IPS-15b (cell line): ENCODE measurements around the gene DLEC1.
"Not testable (repeated sequence)": the region's sequence is repeated elsewhere in the genome, so short reads cannot be mapped to it uniquely, and the experiment has no call there.

Source experiments
- H3K27me3 ChIP-seq: one replicate; pipeline ENCODE4 v1.6.1; 2013; ENCODE audit warnings: low read length; ENCODE audit not compliant: control insufficient read depth, insufficient read depth
- H3K36me3 ChIP-seq: one replicate; pipeline ENCODE4 v1.6.1; 2013; ENCODE audit warnings: low read length; ENCODE audit not compliant: control insufficient read depth, insufficient read depth
- H3K4me1 ChIP-seq: one replicate; pipeline ENCODE4 v1.6.1; 2013; ENCODE audit warnings: mild to moderate bottlenecking, low read length; ENCODE audit not compliant: control insufficient read depth, insufficient read depth
- H3K4me3 ChIP-seq: one replicate; pipeline ENCODE4 v1.5.1; 2013; ENCODE audit warnings: low read depth, low read length
- H3K9ac ChIP-seq: one replicate; pipeline ENCODE4 v1.6.1; 2013; ENCODE audit warnings: low read depth, mild to moderate bottlenecking, low read length
- H3K9me3 ChIP-seq: one replicate; pipeline ENCODE4 v1.6.1; 2013; ENCODE audit warnings: mild to moderate bottlenecking, low read length; ENCODE audit not compliant: control insufficient read depth, insufficient read depth

Gene DLEC1

DNA sequence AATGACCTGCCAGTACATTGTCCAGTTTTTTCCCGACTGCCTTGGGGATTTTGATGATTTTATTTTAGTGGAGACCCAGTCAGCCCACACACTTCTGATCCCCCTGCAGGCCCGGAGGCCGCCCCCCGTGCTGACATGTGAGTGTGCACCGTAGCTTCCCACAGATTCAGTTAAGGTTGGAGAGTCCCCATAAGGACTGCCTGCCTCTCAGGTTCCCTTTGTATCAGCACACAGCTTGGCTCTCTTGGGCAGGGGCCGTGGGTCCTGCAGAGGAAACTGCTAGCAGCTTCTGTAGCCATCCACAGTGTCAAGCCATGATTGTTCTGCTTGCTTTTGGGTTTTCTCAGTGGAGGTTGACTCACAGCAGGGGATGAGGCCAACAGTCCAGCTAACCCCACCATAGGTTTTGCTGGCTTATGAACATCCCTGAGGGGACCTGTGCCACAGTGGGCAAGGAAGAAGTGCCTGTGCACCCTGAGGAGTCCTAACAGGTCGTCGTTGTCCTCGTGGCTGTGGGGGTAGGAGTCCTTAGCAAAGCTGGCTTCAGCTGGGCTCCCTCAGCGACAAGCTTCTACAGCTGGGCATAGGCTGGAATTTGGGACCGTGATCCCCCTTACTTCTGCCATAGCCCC, 46.4 kb downstream of the DLEC1 start:
- Histone ChIP-seq H3K36me3 (no peaks in the 10 kb centered on the region), H3K4me1 (no peaks in the 10 kb centered on the region), H3K9ac (no peak overlapping the region), H3K9me3 (peaks cover 3% of the 10 kb centered on the region), H3K27me3 (no peaks in the 10 kb centered on the region), H3K4me3 (no peak overlapping the region)

DNA sequence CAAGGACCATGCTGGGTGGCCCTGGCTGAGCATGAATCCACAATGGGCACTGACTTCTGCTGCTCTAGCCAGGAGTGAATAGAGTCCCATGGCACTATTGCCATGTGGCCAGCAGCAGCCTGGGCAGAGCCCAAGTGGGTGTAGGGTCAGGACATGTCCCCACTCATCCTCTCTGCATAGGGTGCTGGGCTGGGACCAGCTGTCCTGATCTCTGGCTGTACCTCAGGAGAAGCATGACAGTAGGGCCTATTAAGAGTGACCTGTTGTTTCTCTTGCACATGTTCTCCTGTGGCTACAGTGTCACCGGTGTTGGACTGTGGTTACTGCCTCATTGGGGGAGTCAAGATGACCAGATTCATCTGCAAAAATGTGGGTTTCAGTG, 46.9 kb downstream of the DLEC1 start:
- Histone ChIP-seq H3K9ac (no peak overlapping the region), H3K27me3 (no peaks in the 10 kb centered on the region), H3K36me3 (no peaks in the 10 kb centered on the region), H3K4me3 (no peak overlapping the region), H3K4me1 (no peaks in the 10 kb centered on the region), H3K9me3 (peaks cover 3% of the 10 kb centered on the region)

DNA sequence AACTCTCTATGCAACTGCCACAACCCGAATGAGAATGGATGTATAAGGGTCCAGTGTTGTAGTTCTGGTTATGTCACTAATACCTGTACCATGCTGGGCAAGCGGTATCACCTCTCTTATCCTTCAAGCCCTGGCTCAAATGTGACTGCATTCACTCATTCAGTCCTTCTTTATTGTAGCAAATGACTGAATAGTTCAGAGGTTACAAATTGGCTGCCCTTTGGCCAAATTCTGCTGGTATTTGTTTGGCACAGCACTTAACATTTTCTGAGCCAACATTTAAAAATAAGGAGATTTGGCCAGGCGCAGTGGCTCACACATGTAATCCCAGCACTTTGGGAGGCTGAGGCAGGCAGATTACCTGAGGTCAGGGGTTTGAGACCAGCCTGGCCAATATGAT, 47.5 kb downstream of the DLEC1 start:
- no peaks in the 10 kb centered on the region for H3K27me3 ChIP-seq
- H3K9me3 ChIP-seq, result peaks cover 3% of the 10 kb centered on the region
- no peak overlapping the region for H3K4me3 ChIP-seq

DNA sequence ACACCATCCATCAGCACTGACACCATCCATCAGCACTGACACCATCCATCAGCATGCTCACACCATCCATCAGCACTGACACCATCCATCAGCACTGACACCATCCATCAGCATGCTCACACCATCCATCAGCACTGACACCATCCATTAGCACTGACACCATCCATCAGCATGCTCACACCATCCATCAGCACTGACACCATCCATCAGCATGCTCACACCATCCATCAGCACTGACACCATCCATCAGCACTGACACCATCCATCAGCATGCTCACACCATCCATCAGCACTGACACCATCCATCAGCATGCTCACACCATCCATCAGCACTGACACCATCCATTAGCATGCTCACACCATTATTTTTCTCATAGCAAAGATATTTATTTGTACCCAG, 48.3 kb downstream of the DLEC1 start:
- H3K36me3 ChIP-seq, H3K4me3 ChIP-seq, H3K9me3 ChIP-seq, H3K9ac ChIP-seq, H3K27me3 ChIP-seq, H3K4me1 ChIP-seq: not testable (repeated sequence)

More for the DNA sequence above, 47.5 kb downstream of the DLEC1 start:
- H3K9ac ChIP-seq, result no peak overlapping the region
- no peaks in the 10 kb centered on the region for H3K4me1 ChIP-seq
- no peaks in the 10 kb centered on the region for H3K36me3 ChIP-seq

DNA sequence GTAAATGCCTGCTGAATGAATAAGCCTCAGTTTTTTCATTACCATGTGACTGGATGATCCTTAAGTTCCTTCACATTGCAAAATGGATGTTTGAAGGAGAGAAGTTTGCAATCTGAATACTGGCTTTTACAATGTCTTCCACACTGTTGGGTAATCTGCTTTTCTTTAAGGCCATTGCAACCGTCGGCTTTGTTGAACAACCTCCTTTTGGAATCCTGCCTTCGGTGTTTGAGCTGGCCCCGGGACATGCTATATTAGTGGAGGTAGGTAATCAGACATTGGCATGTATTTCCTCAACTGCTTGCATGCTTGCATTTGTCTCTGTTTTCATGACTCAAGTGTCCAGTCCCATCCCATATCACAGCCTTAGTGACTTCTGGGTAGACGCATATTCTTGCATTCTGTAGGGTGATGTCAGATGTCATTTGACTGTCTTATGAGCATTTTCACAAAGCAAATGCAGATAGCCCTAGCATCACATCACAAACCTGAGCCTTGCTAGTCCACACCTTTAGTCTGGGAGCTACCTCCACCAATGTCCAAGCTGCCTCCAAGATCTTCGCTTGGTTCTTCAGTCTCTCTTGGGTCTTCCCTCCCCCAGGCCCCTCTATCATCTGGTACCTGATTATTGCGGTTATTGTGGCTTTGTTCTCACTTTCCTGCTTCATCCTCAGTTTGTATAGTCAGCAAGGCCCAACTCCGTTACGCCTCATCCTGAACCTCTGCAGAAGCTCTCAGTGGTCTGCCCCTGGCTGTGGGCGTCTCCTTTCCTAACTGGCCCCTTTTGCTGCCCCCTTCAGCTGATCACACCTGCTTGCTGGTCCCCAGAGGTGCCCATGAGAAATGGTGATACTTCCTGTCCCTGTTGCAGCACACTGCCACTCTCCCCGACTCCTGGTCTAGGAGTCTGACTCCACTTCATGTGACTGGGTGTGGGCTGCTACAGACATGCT, 49.4 kb downstream of the DLEC1 start:
- no peaks in the 10 kb centered on the region for H3K4me1 ChIP-seq
- no peak overlapping the region for H3K4me3 ChIP-seq
- no peaks in the 10 kb centered on the region for H3K27me3 ChIP-seq
- H3K9ac ChIP-seq, result no peak overlapping the region
- H3K36me3 ChIP-seq, result no peaks in the 10 kb centered on the region
- peaks cover 3% of the 10 kb centered on the region for H3K9me3 ChIP-seq

DNA sequence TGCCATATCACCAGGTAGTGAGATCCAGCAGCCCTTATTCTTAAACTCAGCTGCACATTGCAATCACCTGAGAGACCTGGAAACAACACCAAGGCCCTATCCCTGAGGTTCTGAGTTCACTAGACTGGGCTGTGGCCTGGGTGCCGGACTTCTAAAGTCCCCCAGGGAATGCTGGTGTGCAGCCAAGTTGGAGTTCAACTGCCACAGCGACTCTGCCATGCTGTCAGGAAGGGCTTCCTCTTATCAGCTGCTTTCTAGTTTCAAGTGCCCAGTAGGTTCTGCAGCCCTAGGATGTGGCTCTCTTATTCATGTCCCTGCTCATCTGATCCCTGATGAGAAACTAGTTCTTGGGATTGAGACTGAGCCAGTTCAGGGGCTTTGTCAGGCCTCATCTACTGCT, 50.2 kb downstream of the DLEC1 start:
- Histone ChIP-seq H3K4me1 (no peaks in the 10 kb centered on the region), H3K4me3 (no peak overlapping the region), H3K9ac (no peak overlapping the region), H3K36me3 (no peaks in the 10 kb centered on the region), H3K9me3 (peaks cover under 1% of the 10 kb centered on the region), H3K27me3 (no peaks in the 10 kb centered on the region)

DNA sequence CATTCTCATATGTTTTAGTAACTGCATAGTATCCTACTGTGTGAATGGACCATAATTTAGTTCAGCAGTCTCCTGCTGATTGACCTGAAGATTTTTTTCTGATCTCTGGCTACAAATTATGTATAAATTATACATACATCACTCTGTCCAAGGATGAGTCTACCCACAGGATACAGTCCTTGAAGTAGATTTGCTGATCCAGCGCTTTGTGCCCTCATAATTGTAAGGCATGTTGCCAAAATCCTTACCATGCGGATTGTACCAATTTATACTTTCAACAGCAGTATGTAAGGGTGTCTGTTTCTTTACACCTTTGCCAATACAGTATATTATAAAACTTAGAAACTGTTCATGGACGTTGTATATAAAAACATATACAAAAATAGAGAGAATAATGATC, 51.4 kb downstream of the DLEC1 start:
- no peak overlapping the region for H3K9ac ChIP-seq
- H3K4me1 ChIP-seq, result no peaks in the 10 kb centered on the region
- H3K4me3 ChIP-seq, result no peak overlapping the region
- no peaks in the 10 kb centered on the region for H3K27me3 ChIP-seq
- no peaks in the 10 kb centered on the region for H3K9me3 ChIP-seq
- no peaks in the 10 kb centered on the region for H3K36me3 ChIP-seq

DNA sequence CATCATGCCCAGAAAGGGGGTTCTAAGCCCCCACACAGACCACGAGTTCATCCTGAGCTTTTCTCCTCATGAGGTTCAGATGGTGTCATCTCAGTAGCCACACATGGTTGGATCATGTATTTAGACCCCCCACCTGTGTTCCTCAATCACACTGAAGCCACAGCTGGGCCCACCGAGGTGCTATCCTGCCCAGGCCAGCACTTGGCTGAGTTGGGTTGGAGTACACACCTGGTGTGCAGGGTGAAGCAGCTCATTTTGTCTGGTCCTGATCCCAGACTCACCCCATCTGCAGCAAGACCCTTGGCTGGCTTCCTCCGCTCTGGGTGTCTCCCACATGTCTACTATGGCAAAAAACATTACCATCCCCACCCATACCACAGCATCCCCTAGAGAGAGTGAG, 56.0 kb downstream of the DLEC1 start:
- Histone ChIP-seq H3K36me3 (no peaks in the 10 kb centered on the region), H3K4me3 (no peak overlapping the region), H3K4me1 (peaks cover 9% of the 10 kb centered on the region), H3K9me3 (no peaks in the 10 kb centered on the region), H3K27me3 (no peaks in the 10 kb centered on the region), H3K9ac (no peak overlapping the region)

DNA sequence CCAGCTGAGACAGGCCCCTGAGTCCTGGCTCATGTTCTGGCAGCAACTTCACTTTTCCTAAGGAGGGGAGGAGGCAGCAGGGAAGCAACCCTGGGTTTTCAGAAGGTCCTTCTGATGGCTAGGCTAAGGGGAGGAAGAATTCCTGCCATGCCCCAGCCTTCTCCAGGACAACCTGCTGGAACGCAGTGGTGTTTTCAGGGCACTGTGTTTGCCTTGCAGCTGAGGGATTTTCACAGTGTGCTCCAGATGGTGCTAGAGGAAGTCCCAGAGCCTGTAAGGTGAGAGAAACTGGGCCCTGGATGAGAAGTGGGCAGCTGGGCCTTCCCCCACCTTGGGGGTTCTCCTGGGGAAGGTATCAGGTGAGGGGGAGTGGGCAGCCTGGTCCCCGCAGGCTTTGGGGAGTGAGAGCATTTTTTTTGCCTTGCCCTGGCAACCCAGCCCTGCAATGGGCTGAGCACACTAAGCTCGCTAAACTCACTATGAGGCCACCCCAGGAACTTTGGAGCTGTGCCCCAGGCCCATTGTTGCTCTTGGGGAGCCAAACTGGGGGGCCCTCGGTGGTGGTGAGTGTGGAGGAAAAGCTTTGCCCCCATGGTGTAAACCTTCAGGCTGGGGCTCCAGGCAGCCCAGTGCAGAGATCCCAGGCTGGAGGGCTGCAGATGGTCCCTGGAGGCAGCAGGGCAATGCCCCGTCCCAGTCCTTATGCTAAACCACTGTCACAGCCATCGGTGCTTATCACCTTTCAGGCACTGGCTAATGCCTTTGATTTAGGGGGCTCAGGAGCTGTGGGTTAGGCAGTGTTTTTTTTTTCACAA, 56.9 kb downstream of the DLEC1 start:
- Histone ChIP-seq H3K4me1 (peaks cover 9% of the 10 kb centered on the region), H3K9ac (no peak overlapping the region)

DNA sequence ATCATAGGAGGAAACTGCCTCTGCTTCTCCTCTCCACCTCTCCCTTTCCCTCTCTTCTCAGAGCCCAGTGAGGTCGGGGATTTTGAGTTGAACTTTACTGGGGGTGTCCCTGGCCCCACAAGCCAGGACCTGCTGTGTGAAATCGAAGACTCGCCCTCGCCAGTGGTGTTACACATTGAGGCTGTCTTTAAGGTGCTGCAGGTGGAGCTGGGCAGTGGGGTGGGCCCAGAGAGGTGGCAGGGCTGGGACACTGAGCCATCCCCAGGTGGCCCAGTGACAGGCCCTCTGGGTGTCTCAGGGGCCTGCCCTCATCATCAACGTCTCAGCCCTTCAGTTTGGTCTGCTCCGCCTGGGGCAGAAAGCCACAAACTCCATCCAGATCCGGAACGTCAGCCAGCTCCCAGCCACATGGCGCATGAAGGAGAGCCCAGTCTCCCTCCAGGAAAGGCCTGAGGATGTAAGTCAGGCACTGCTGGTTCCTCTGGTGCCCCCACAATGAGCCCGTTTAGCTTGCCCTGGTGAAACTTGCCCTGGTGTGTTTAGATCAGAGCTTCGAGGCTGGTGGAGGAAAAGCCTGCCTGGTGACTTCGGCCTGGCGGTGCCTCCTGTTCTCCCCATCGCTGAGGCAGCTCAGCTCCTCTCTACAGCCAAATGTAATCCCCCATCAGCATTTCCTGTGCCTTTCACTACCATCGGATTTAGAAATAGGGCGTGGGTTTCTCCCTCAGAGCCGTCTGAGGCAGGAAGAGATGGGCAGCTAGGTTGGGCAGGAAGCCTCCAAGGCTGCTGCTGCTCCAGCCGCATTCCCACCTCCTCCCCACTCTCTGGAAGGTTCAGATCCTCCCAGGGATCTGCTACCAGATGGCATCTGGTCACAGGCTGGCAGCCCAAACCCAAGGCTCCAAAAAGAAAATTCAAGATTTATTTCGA, 58.7 kb downstream of the DLEC1 start:
- Histone ChIP-seq H3K4me3 (no peak overlapping the region), H3K4me1 (peaks cover 17% of the 10 kb centered on the region), H3K9me3 (no peaks in the 10 kb centered on the region), H3K9ac (no peak overlapping the region), H3K27me3 (no peaks in the 10 kb centered on the region), H3K36me3 (no peaks in the 10 kb centered on the region)

More for the DNA sequence above, 56.9 kb downstream of the DLEC1 start:
- no peaks in the 10 kb centered on the region for H3K27me3 ChIP-seq
- H3K4me3 ChIP-seq, result no peak overlapping the region
- H3K9me3 ChIP-seq, result no peaks in the 10 kb centered on the region
- no peaks in the 10 kb centered on the region for H3K36me3 ChIP-seq

DNA sequence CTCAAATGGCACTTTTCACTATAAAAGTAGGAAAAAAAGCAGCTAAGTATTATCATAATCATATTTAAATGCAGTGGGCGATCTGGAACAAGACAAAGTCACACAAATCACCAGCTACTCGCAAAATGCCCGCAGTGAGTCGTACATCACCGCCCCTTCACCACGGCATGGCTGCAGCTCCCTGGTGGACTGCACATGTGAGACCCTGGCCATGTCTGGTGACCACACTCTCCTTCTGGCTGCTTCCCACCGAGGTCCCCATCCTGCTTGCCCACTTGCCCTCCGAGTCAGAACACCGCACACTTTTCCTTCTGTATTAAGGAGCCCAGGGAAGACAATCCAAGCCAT, 59.3 kb downstream of the DLEC1 start:
- no peaks in the 10 kb centered on the region for H3K27me3 ChIP-seq
- peaks cover 17% of the 10 kb centered on the region for H3K4me1 ChIP-seq
- no peaks in the 10 kb centered on the region for H3K9me3 ChIP-seq
- no peaks in the 10 kb centered on the region for H3K36me3 ChIP-seq
- no peak overlapping the region for H3K4me3 ChIP-seq
- no peak overlapping the region for H3K9ac ChIP-seq
